K562 (cell line): Measurements from ENCODE around the gene CENPB. TPM values are rescaled to one million over a fixed set of nuclear protein-coding genes. Genes with fewer than 3 reads are reported as not detected.
A peak's percentile ranks its signal among the peaks of the same experiment; 100 is the strongest.

ENCODE experiments used
- ATAC-seq: fragments of 200-7000 bp; cut with Tn5 transposase; 3 replicates; pipeline ENCODE4 v1.9.1; 2020; ENCODE audit warnings: moderate library complexity
- BruUV-seq: library from RNA; stranded (reverse); fragments of 400-500 nt; replicated peaks from 2 replicates; lab custom pipeline; 2021; lab: Mats Ljungman, UMichigan
- CTCF ChIA-PET: fragments of 300-600 bp; formaldehyde crosslinking; extraction: SDS; loops from one replicate; lab custom pipeline; 2021; ENCODE audit warnings: low intra/inter-chr PET ratio; lab: Yijun Ruan, JAX
- POLR2A ChIA-PET: fragments of 300-600, 350-650 bp; sonication (Branson Sonifier 250); formaldehyde crosslinking; extraction: SDS; loops from one replicate; lab custom pipeline; 2021; ENCODE audit warnings: antibody characterized with exemption, inconsistent platforms; lab: Yijun Ruan, JAX
- DNase-seq, 4 experiments: peaks; one replicate each; pipeline versions ENCODE4 v3.0.0 to v3.0.0-alpha.2; 2011 to 2018; ENCODE audit warnings: low spot score in 3 of 4, mixed read lengths in 3 of 4; ENCODE audit errors: extremely low read depth in 1 of 4
- FAIRE-seq: peaks from 2 replicates; lab custom pipeline; 2011; peaks lifted over from hg19 to GRCh38; lab: Jason Lieb, UNC
- H2AFZ ChIP-seq: 2 replicates; pipeline ENCODE4 v1.6.0; 2011; ENCODE audit warnings: low read depth, low read length, control low read depth, inconsistent platforms
- H3K27ac ChIP-seq: fragments of 200-600 bp; 3 replicates; pipeline ENCODE4 v1.8.0; 2011; ENCODE audit warnings: low read depth, mild to moderate bottlenecking, control low read depth, inconsistent platforms, low read length, moderate library complexity, mixed read lengths; ENCODE audit errors: extremely low read depth
- H3K27me3 ChIP-seq, 2 experiments: fragments of 300-600 bp in 1 of 2; 2 replicates in 1 of 2; 3 replicates in 1 of 2; pipeline versions ENCODE4 v1.6.0 to v1.8.0; 2011; ENCODE audit warnings: inconsistent platforms in 2 of 2, low read length in 2 of 2, mild to moderate bottlenecking in 1 of 2, mixed read lengths in 1 of 2, moderate library complexity in 1 of 2; ENCODE audit not compliant: control insufficient read depth in 2 of 2, insufficient read depth in 2 of 2
- H3K36me3 ChIP-seq: fragments of 300-600 bp; 3 replicates; pipeline ENCODE4 v1.8.0; 2011; ENCODE audit warnings: mild to moderate bottlenecking, low read length, inconsistent platforms; ENCODE audit not compliant: control insufficient read depth, insufficient read depth
- H3K4me1 ChIP-seq, 2 experiments: fragments of 200-600 bp in 1 of 2; replicated peaks in 1 of 2; 2 replicates in 1 of 2; 3 replicates in 1 of 2; pipeline versions ENCODE4 v1.5.1 to v1.8.0; 2011; ENCODE audit warnings: inconsistent platforms in 2 of 2, low read length in 2 of 2, mild to moderate bottlenecking in 1 of 2, mixed read lengths in 1 of 2, moderate library complexity in 1 of 2; ENCODE audit not compliant: control insufficient read depth in 2 of 2, insufficient read depth in 2 of 2
- H3K4me2 ChIP-seq: 2 replicates; pipeline ENCODE4 v1.6.1; 2011; ENCODE audit warnings: low read length, control low read depth, inconsistent platforms, mixed read lengths; ENCODE audit not compliant: insufficient read depth
- H3K4me3 ChIP-seq: fragments of 200-600 bp; sonication (generic), shearing (Covaris generic); 2 replicates; pipeline ENCODE4 v1.5.1; 2016; ENCODE audit warnings: control low read depth, inconsistent platforms
- H3K79me2 ChIP-seq: fragments of 200-600 bp; 3 replicates; pipeline ENCODE4 v1.8.0; 2011; ENCODE audit warnings: low read length, inconsistent platforms; ENCODE audit not compliant: control insufficient read depth, insufficient read depth
- H3K9ac ChIP-seq, 2 experiments: 2 replicates each; pipeline versions ENCODE4 v1.6.0 to v1.6.1; 2011; ENCODE audit warnings: low read depth in 2 of 2, low read length in 2 of 2, control low read depth in 1 of 2, inconsistent platforms in 1 of 2, mild to moderate bottlenecking in 1 of 2, mixed read lengths in 1 of 2; ENCODE audit not compliant: insufficient read depth in 1 of 2
- H3K9me1 ChIP-seq: one replicate; pipeline ENCODE4 v1.6.0; 2011; ENCODE audit warnings: inconsistent platforms, mild to moderate bottlenecking, low read length, moderate library complexity; ENCODE audit not compliant: control insufficient read depth, insufficient read depth
- H3K9me3 ChIP-seq: replicated peaks from 2 replicates; pipeline ENCODE4 v1.5.1; 2011; ENCODE audit warnings: low read depth, low read length, inconsistent platforms; ENCODE audit not compliant: control insufficient read depth, insufficient read depth
- H4K20me1 ChIP-seq: replicated peaks from 2 replicates; pipeline ENCODE4 v1.6.1; 2011; ENCODE audit warnings: low read length, inconsistent platforms, mixed read lengths; ENCODE audit not compliant: control insufficient read depth, insufficient read depth
- ARNT ChIP-seq, 2 experiments: fragments of 450-650 bp; IDR thresholded peaks; 2 replicates each; pipeline ENCODE4 v1.6.1; 2016; ENCODE audit warnings: mild to moderate bottlenecking in 1 of 2
- HNRNPUL1 ChIP-seq: fragments of 200-400 bp; formaldehyde crosslinking; IDR thresholded peaks from 2 replicates; pipeline ENCODE4 v1.6.1; 2017; ENCODE audit warnings: low read length
- KHSRP ChIP-seq: fragments of 450-650 bp; IDR thresholded peaks from 2 replicates; pipeline ENCODE4 v1.6.1; 2017
- RFX1 ChIP-seq: fragments of 450-650 bp; IDR thresholded peaks from 2 replicates; pipeline ENCODE4 v1.6.1; 2016; ENCODE audit warnings: mild to moderate bottlenecking, moderate library complexity
- SPI1 ChIP-seq: IDR thresholded peaks from 2 replicates; pipeline ENCODE4 v1.6.1; 2011; ENCODE audit warnings: low read depth, low read length, control low read depth, borderline replicate concordance
- THRA ChIP-seq: fragments of 450-650 bp; IDR thresholded peaks from 2 replicates; pipeline ENCODE4 v1.6.1; 2017; ENCODE audit warnings: mild to moderate bottlenecking, moderate library complexity
- WGBS: fragments of 100-300 bp; shearing (Covaris generic); methylation state at CpG from one replicate; pipeline ENCODE4 v1.1.6; 2016; ENCODE audit warnings: low coverage, mixed read lengths; ENCODE audit not compliant: insufficient coverage; ENCODE audit errors: missing lambda C conversion rate; 5-methylcytosine and 5-hydroxymethylcytosine counted together
- in situ Hi-C: fragments of 300-500 bp; cut with MboI; formaldehyde crosslinking; loops from 4 replicates; pipeline ENCODE4 v1.15.0; 2018; ENCODE audit warnings: inconsistent platforms, mixed read lengths
- intact Hi-C: fragments of 100-400 bp; cut with micrococcal nuclease; formaldehyde crosslinking; loops from 2 replicates; pipeline ENCODE4 v1.14.2; 2022
- polyA plus RNA-seq, 8 experiments: library from polyadenylated mRNA; depleted of rRNA in 4 of 8; stranded (reverse) in 5 of 8; unstranded in 3 of 8; fragments of >200 nt; fragmentation: Nextera tagmentation in 2 of 8; fragmentation: Illumina TruSeq in 1 of 8; extraction: Ambion mirVana in 2 of 8; extraction: Trizol in 1 of 8; gene quantifications; 2 replicates each; pipeline versions ENCODE4 v1.2.1 to v1.2.3, GENCODE V29; 2011 to 2014; ENCODE audit warnings: inconsistent platforms in 1 of 8, missing spikeins in 1 of 8
- total RNA-seq, 7 experiments: library from RNA; depleted of rRNA in 6 of 7; stranded (reverse); fragments of >200 nt in 6 of 7; fragmentation: Illumina TruSeq in 2 of 7; extraction: Trizol in 2 of 7; gene quantifications; 2 replicates each; pipeline versions ENCODE4 v1.2.1 to v1.2.3, GENCODE V29; 2011 to 2021; ENCODE audit warnings: low replicate concordance in 1 of 7

CENPB gene
- total and polyA plus RNA-seq, 9 of the 15 experiments (the other 6 are each of a cell fraction or from before 2014, with no cell fraction given), result 0.17 to 70.8 (median 24.9) TPM

GRCh38 chr20:3802524-3803239, 16.1 kb upstream of the CENPB start:
- Histone ChIP-seq H4K20me1 (no peaks in the 10 kb centered on the region), H3K4me1 (peaks cover 12 to 31% of the 10 kb centered on the region in 2 experiments; a peak in 4 of 5 replicates), H3K79me2 (no peaks in the 10 kb centered on the region), H3K27me3 (no peaks in the 10 kb centered on the region), H3K9me1 (no peaks in the 10 kb centered on the region), H3K9me3 (no peaks in the 10 kb centered on the region), H3K4me2 (no peak overlapping the region), H3K9ac (no peak overlapping the region), H2AFZ (no peak overlapping the region)
- 90% methylated on average over 7 of the region's 11 CpGs for WGBS
- POLR2A ChIA-PET, result no interaction called here
- intact Hi-C loops, result no loop called here
- no TSS peak for BruUV-seq
- ATAC-seq, result no peak
- in situ Hi-C loops, result no loop called here
- DNase-seq, result no peak
- no peak for FAIRE-seq
- TF ChIP-seq SPI1 (peak; percentile 57; the same call in 1 of the 2 replicates), THRA (no peak), KHSRP (no peak), RFX1 (peak; percentile 73), ARNT (IDR thresholded peaks at IDR 0.05) (no peak), HNRNPUL1 (no peak)
- TF ChIP-seq, all 486 proteins: peak for 2
- Histone ChIP-seq H3K36me3 (peaks cover 70% of the 10 kb centered on the region; the same call in 2 of the 3 replicates), H3K27ac (no peak overlapping the region), H3K4me3 (no peak overlapping the region)
- CTCF ChIA-PET, result no interaction called here
